HG02798 (cell line): ENCODE measurements around the gene MUCL3.
"Not testable (repeated sequence)": the region's sequence is repeated elsewhere in the genome, so short reads cannot be mapped to it uniquely, and the experiment has no call there.

ENCODE experiments used
- ATAC-seq: cut with Tn5 transposase; IDR thresholded peaks from one replicate; pipeline ENCODE4 v1.9.1; 2021; ENCODE audit warnings: mild to moderate bottlenecking; ENCODE audit not compliant: unreplicated experiment, poor library complexity

MUCL3 gene

DNA sequence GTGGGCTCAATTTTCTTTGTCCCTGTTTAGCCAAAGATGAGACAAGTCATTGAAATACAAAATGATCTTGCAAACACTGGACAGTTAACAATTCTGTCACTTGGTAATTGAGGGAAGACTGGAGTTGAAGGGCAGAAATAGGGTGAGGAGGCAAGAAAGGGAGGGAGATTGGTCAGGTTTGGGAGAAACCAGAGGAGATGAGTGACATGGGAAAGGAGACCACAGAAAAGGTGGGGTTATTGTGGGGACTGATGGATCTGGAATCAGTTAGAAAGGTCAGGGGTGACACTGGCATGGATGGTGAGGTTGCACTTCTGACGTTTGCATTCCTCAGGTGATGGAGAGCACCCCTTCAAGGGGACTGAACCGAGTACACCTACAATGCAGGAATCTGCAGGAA lies 32.1 kb upstream of the MUCL3 start:
- ATAC-seq, result no peak

DNA sequence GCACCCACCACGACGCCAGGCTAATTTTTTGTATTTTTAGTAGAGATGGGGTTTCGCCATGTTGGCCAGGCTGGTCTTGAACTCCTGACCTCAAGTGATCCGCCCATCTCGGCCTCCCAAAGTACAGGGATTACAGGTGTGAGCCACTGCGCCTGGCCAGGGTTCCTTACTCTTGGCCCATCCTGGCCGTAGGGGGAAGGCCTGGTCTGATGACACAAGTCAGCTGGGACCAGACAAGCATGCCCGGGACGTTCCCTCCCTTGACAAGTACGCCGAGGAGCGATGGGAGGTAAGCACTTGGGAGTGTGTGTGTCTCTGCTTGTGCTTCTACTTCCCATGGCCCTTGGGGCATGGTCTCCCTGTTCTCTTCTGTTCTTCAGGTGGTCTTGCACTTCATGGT lies 30.3 kb upstream of the MUCL3 start:
- not testable (repeated sequence) for ATAC-seq

DNA sequence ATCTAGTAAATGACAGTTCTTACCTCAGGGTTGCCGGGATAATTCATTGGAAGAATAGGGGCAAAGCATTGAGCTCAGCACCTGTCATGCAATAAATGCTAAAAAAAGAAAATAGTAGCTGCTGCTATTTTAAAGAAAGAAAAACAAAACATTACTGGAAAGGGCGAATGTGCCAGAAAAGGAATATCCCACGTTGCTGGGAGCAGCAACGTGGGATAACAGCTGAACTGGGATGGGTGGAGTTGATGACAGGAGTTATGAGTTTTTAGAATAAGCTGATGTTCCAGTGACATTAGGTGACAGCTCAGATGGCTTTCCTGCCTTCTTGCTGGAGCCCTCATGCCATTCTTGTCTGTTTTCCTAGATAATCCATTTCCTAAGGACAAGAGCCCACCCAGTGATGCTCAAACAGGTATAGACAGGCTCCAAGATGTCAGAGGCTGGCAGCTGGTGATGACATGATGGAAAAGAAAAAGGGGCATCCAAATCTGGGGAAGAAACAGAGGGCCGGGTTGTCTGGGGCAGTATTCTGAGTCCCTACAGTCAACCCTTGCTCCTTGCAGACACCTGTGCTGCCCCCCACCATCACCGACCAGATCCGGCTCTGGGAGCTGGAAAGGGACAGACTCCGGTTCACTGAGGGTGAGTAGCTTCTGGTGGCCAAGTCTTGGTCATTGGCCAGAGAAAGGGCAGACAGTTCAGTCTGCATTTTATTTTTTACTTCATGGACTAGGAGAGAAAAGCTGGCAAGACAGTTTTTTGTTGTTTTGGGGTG lies 27.8 kb upstream of the MUCL3 start:
- ATAC-seq, result no peak

DNA sequence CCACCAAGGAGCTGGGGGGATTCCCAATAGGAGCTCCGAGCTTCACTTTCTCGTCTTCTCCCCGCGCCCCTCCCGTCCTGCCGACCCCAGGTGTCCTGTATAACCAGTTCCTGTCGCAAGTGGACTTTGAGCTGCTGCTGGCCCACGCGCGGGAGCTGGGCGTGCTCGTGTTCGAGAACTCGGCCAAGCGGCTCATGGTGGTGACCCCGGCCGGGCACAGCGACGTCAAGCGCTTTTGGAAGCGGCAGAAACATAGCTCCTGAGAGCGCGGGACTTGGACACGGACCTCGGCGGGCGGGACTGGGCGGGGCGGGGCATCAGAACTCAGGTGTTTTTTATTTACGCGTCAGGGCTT lies 27.1 kb upstream of the MUCL3 start:
- no peak for ATAC-seq

DNA sequence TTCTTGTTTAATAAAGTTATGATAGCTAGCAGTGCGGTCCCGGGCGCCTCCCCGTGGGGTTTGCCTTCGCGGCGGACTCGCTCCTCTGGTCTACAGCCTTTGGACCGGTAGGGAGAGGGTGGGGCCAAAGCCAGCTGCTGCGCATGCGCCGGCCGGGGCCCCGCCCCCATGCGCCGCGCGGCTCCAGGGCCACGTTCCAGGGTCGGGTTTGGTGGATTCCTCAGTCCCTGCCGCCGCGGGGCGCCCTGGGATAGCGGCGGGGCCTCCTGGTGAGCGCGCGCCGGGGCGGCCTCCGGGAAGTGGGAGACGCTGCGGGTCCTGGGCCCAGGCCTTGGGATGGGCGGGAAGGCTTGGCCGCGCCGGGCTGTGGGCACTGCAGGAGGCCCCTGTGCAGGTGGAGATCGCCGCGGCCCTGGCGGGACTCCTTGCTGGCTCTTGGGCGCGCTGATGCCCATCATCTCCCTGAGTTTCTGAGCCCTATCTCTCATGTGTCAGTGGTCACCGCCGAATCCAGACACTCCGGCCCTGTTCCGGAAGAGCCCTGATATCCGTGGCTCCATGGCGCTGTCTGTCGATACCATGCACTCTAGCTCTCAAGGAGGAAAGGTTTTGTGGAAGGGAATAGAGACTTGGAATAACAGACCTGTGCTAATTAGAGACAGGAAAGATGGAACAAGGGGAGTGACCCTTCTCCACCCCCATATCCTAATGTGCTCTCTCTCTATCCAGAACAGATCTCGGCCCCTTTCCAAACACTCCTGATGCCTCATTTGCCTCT lies 26.5 kb upstream of the MUCL3 start, which contains the start of gene VARS2:
VARS2 (plus strand) TSS at position 163 of the 778 bp plus-strand sequence; CDS start at position 762, 599 bp downstream.
- peak; percentile 89 for ATAC-seq

DNA sequence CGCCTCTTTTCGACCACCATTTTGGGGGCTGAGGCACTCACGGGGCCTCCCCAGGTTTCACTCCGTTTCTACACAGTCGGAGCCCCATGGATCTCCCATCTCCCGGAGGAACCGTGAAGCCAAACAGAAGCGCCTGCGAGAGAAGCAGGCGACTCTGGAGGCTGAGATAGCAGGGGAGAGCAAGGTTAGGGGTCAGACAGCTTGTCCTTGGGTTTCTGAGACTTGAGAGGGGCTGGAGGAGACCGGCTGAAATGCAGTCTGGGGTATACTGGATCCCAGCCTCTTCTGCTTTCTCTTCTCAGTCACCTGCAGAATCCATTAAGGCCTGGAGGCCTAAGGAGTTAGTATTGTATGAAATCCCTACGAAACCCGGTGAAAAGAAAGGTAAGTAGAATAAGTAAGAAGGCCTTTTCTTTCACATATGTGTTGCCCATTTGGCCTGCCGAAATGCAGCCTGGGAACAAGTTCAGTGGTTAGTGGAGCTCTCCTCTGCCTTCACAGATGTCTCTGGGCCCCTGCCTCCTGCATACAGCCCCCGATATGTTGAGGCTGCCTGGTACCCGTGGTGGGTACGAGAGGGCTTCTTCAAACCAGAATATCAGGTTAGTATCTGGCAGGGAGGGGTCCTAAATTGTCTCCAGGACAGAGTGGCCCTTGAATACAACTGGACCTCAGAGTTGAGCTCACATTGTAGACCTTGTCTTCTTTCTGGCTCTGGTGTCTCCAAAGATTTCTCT lies 25.8 kb upstream of the MUCL3 start:
- ATAC-seq, result no peak

DNA sequence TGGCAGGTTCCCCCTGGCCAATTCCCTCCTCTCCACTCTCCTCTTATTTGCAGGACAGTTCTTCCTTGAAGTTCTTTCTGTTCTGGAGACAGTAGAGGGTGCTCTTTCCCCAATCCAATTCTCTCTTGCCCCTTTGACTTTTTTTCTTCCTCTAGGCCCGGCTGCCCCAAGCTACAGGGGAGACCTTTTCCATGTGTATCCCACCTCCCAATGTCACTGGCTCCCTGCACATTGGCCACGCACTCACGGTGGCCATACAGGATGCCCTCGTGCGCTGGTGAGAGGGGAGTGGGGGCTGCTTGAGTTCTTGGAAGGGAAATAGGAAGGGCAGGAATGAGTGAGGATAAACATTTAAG lies 25.2 kb upstream of the MUCL3 start:
- no peak for ATAC-seq

DNA sequence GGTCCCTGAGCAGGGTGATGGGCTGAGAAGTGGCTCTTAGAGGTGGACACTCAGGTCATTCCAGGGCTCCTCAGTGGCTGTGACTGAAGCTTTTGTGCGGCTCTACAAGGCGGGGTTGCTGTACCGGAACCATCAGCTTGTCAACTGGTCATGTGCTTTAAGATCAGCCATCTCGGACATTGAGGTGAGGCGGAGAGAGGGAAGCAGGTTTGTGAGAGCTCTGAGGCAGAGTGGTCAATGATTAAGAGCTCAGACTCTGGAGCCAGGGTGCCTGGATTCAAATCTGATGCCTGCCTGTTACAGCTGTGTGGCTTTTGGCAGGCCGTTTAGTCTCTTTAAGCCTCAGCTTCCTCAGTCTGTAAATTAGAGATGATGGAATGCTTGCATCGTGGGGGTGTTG lies 23.7 kb upstream of the MUCL3 start:
- ATAC-seq, result no peak

DNA sequence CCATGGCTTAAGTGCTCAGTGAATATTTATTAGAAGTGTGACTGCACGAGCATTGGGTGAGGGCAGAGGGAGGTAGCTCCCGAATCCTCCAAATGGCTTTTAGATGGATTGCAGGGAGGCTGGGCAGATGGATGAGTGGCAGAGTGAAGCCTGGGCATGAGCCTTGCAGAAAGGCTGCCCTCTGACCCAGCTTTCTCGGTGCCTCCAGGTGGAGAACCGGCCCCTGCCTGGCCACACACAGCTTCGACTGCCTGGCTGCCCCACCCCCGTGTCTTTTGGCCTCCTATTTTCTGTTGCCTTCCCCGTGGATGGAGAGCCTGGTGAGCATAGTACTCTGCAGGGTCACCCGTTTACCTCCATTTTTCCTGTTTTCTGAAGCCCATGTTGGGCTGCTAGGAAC lies 23.3 kb upstream of the MUCL3 start:
- no peak for ATAC-seq

DNA sequence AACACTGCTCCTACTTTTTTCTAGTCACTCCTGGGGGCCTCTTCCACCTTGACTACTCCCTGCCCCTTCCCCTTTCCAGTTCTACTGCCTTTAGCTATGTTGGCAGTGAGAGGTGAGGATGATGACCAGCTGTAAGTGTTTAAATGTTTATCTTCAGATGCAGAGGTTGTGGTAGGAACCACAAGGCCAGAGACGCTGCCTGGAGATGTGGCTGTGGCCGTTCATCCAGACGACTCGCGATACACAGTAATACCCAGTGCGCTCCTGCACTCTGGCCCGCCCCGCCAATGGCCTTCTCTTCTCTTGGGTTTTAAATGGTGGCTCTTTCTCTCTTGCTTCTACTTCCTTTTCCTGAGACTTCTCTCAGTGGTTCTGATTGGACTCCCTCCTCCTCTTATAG lies 22.1 kb upstream of the MUCL3 start:
- ATAC-seq, result no peak

DNA sequence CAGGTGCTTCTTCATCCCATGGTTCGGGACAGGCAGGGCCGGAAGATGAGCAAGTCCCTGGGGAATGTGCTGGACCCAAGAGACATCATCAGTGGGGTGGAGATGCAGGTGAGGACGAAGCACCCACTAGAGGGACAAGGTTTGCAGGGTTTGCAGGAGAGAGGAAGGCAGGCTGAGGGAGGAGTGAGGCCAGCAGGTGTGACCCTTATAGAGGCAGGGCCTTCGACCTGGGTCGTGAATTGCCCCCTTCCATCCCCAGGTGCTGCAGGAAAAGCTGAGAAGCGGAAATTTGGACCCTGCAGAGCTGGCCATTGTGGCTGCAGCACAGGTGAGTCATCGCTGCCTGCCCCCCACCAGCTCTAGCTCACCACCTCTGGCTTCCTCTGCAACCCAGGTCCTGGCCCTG lies 18.3 kb upstream of the MUCL3 start:
- no peak for ATAC-seq

DNA sequence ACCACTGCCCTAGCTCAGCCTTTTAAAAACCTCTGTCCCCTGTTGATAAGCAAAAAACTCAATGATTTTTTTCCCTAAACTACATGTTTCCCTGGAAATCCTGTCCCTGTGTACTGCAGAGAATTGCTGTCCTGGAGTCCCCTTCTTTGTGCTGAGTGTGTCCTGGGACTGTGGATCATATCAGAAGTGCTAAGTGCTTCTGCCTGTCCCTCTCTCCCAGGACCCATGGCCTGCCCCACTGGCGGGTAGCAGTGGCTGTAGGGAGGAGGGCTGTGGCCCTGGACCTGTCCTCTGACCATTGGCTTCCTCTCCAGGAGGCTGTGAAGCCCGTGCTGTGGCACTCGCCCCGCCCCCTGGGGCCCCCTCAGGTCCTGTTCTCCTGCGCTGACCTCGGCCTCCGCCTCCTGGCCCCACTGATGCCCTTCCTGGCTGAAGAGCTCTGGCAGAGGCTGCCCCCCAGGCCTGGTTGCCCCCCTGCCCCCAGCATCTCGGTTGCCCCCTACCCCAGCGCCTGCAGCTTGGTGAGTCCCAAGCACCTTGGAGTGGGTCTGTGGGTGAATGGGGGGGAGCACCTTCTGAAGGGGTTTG lies 16.6 kb upstream of the MUCL3 start:
- not testable (repeated sequence) for ATAC-seq

DNA sequence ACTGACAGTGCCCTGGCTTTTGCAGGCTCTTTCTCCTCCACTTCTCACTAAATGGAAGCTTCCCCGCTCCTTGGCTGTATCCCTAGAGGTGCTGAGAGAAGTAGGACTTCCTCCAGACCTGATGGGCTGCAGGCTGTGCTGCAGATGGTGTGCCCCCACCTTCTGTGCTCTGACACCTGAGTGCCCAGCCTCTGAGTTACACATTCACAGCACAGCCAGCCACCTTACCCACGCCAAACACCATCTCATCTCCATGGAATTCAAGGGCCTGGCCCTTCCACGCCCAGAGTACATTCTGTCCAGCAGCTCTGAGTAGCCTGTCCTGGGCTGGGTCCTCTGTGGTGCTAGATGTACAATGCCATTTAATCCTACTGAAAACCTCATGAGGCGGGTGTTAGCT lies 14.1 kb upstream of the MUCL3 start:
- ATAC-seq, result no peak

DNA sequence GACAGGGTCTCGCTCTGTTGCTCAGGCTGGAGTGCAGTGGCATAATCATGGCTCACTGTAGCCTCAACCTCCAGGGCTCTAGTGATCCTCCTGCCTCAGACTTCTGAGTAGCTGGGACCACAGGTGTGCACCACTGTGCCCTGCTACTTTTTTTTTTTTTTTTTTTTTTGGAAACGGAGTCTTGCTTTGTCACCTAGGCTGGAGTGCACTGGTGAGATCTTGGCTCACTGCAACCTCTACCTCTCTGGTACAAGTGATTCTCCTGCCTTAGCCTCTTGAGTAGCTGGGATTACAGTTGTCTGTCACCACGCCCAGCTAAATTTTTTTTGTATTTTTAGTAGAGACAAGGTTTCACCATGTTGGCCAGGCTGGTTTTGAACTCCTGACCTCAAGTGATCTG lies 13.7 kb upstream of the MUCL3 start:
- ATAC-seq, result not testable (repeated sequence)

DNA sequence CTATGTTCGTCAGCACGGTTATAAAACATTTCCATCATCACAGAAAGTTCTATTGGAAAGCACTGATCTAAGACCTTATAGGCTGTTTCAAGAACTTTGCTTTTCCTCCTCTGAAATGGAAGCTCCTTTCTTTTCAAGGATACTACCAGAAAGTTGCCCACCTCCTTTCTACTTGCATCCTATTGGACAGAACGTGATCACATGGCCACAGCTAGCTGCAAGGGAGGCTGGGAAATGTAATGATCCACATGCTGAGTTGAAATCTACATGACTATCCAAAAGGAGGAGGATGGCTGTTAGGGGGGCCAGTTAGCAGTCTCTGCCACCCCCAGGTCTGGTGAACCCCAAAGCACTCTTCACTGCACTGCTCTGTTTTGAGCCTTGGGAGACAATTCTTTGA lies 12.1 kb upstream of the MUCL3 start:
- ATAC-seq, result no peak

DNA sequence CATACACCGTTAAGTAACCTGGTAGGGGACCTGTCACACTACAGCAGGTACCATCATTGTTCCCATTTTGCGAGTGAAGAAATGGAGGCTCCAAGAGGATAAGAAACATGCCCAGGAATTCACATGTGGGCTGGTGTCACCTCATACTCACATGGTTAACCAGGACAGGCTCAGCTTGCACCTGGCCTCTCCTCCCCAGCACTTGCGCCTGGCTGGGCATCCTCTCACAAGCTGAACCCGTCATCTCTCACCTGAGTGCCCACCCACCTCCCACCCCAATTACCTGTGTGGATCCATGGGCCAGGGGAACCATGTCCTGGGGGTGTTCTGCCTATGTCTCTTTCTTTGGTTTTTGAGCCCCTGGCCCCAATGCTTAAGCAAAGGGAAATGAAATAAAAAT lies 10.3 kb upstream of the MUCL3 start:
- ATAC-seq, result no peak

DNA sequence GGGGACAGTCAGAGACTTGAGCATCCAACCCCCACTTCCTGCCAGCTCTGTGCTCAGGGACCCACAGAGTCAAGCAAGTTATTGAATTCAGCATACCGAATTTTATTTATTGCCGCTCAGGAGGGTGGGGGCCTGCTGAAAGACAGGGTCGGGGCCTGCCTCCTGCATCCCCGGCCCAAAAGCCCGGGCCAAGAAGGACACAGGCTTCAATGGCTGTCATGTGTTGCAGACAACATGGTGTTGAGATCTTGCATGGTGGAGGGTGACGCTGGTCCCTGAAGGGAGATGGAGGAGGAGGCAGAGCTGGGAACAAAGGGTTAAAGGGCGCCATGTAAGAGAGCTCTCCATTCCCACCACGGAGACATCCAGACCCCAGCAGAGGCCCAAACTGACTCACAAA lies 9.5 kb upstream of the MUCL3 start:
- ATAC-seq, result no peak

DNA sequence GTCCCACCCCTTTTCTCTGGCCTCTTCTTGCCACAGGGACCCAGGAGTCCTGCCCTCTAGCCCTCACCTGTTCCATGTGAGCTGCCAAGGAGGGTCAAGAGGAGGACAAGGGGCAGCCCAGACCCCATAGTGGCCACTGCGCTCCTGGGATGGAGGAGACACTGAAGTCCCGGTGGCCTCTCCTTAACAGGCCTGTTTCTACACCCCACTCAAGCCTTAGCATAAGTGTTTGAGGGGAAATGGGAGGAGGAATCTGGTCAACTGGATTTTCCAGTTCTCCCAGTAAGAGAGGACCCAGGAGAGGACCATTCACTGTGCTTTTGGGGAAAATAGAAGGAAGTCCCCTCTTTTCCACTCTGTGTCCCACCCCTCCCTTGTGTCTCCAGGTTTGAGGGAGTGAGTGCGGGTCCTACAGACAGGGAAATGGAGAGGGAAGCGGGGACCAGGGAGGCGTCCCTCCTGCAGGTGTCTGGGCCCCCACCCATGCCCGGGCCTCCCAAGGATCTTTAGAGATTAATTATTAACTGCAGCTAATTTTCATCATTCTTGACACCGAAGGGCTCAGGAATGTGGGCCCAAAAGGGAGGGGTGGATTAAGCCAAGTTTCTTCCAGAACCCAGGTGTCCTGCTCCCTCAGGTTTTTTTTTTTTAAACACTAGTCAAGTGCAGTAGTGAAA lies 8.7 kb upstream of the MUCL3 start, which contains the start of gene SFTA2:
SFTA2 (minus strand) TSS at position 202 of the 677 bp plus-strand sequence; CDS start at position 128, 74 bp downstream.
- no peak for ATAC-seq

DNA sequence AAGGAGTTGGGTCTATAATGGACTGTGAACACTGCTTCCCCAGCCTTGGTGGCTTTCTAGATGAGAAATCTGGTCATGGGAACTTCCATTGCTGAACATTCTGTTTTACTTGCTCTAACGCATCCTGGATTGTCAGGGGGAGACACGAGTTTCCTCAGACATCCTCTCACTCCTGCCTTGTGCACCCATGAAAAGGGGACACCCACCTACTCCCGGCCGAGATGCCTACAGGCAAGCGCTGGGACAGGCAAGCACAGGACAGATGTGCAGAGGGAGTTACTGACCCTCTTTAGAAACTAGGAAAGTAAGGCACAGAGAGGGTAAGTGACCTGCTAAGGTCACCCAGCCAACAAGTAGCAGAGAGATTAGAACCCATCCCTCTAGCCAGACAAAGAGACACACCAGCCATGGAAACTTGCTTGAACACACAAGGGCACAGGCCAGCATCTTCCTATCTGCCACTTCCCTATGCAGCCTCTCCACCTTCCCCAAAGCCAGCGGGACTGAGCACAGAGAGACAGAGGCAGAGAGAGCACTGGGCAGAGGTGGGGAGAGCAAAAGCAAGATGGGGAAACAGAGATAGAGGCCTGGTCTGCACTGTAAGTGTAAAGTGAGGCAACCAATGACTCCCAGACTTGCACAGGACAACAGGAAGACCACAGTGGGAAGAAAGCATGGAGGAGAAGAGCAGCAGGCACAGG lies 8.0 kb upstream of the MUCL3 start:
- ATAC-seq, result no peak

DNA sequence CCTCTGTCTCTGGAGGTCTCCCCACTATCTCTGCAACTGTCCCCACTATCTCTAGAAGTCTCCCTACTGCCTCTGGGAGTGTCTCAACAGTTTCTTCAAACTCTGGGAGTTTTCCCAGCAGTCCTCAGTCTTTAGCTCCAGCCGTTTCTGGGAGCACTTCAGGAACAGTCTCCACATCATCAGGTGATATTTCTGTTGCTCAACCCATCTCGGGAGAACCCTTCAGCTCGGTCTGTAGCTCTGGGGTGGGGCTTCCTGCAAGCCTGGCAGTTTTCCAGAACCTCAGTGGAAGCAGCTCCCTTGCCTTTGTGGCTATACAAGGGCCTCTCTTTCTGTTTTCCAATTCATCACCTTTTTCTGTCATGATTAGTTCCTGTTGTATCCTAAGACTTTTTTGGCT lies 5.8 kb upstream of the MUCL3 start:
- ATAC-seq, result no peak
